HG03139 (cell line): ENCODE results near the gene PRDM11.

Experiments used
- ATAC-seq: cut with Tn5 transposase; IDR thresholded peaks from one replicate; pipeline ENCODE4 v1.9.1; 2021; ENCODE audit not compliant: unreplicated experiment

The PRDM11 gene

DNA sequence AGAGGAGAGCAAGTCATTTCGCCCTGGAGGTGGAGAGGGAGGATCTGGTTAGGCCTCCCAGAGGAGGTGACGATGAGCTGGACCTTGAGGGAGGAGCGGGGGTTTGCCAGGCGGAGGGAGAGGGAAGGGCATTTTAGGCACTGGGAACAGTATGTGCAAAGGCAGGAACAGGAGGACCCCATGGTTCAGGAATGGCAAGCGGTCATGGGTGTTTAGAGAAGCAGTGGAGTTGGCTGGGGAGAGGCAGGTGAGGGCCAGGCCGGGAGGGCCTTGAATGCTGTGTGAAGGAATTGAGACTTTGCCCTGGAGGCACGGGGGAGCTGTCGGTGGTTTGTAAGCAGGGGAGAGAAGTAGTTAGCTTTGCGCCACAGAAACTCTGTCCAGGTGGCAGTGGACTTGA lies 10.3 kb downstream of the PRDM11 start:
- ATAC-seq: no peak

- no peak for ATAC-seq
Measured at GRCh38 chr11:45157247-45158209, 11.1 kb downstream of the PRDM11 start.

- no peak for ATAC-seq
Measured at GRCh38 chr11:45158210-45158731, 11.8 kb downstream of the PRDM11 start.

DNA sequence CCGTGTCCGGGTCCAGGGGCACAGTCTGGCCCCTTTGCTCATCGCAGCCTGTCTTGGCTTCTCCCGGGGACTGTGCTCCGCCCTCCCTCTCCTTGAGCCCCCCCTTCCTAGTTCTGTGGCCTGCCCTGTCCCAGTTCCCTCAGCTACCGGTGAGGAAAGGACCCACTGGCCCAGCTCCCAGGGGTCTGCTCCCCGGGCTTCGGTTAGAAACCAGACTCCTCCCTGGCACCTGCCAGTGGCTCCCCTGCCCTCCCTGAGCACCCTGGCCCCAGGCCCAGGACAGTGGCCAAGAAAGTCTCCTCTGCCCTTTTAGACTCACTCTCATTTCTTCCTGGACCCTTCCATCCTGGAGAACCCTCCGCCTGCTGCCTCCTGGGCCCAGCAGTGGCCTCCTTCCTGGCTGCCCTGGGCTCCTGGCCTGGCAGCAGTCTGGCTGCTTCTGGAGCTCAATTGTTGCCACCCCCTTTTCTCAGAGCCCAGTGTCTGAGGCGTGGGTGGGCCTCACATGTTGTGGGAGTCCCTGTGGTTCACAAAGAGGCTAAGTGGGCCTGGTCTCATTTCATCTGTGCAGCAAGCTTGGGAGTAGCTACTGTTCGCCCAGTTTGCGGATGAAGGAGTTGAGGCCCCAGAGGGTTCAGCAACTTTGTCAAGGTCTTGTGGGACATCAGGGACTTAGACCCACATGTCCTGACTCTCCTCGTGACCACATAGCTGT lies 12.6 kb downstream of the PRDM11 start:
- ATAC-seq: no peak

DNA sequence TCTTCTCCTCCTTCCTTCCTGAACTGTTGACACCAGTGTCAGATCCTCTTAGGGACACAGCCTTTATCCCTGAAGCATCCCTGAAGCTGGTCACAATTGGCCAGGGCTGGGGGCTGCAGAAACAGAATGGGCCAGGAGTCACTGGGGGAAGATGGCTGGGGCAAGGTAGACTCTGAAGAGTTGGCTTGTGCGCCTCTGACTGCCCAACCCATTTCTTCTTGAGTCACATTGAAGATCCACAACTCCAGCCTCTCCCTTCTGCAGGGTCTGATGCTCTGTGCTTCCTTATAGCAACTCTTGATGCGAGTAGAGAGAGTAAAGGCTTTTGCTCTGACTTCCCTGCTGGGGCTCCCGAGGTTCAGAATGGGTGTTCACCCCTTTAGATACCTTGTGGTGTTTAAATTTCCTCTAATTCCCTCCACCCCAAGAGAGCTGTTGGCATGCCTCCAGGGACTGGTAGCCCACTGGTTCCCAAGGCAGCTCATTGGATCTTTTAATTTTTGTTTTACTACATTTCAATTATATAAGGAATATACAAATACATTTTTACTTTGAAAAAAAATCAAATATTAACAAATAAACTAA lies 13.4 kb downstream of the PRDM11 start:
- ATAC-seq: no peak

DNA sequence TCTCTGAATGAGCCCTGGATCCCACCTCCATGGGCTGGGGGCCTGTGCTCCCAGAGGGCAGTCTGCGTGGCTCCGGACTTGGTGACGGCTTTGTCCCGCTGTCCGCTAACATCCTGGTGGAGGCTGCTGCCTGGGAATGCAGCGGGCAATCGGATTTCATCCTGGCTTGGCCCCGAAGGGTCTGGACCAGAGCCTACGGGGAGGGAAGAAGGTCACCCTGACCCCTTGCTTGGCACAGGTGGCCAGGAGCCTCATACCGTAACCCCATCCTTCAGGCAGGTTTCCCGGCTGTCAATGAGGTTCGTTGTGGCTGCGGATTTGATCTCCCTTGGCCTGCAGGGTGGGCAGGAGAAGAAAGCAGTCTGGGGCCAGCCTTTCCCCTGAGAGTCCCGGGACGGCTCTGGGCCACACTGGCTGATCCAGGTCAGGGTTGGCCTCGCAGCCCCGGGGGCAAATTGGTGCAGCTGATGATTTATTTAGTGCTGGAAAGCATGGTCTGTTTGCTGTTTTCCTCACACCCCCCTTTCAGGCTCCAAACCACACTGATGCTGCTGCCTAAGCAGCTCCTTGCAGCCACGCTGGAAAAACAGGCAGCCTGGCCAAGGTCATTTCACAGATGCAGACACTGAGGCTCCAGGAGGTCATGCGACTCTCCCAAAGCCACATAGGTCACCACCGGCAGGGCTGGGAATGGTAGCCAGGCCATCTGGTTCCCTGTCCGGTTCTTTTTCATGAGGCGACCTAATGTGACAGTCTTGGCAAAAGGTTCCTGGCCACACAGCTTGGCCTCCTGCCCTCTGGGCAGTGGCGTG lies 15.0 kb downstream of the PRDM11 start:
- ATAC-seq: no peak

DNA sequence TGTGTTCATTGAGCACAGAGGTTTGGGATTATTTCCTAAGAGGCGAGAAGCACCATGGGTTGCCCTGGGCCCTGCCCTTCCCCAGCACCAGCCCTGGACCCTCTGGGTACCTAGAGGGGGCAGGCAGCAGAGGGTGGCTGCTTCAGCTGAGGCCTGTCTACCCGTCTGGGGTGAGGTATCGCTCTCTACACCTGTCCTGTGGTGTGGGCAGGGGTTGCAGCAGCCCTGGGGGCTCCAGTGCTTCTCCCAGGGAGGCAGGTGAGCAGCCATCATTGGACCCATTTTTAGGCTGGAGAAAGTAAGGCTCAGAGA lies 15.6 kb downstream of the PRDM11 start:
- no peak for ATAC-seq

- ATAC-seq: no peak
Measured at GRCh38 chr11:45162916-45163879, 16.8 kb downstream of the PRDM11 start.

- no peak for ATAC-seq
Measured at GRCh38 chr11:45163956-45164575, 17.6 kb downstream of the PRDM11 start.

GRCh38 chr11:45165386-45165785 lies 18.9 kb downstream of the PRDM11 start:
- ATAC-seq: no peak

- no peak for ATAC-seq
Measured at GRCh38 chr11:45165806-45166603, 19.6 kb downstream of the PRDM11 start.

- ATAC-seq: no peak
Measured at GRCh38 chr11:45166604-45166897, 20.1 kb downstream of the PRDM11 start.

- no peak for ATAC-seq
Measured at GRCh38 chr11:45167283-45167682, 20.8 kb downstream of the PRDM11 start.

DNA sequence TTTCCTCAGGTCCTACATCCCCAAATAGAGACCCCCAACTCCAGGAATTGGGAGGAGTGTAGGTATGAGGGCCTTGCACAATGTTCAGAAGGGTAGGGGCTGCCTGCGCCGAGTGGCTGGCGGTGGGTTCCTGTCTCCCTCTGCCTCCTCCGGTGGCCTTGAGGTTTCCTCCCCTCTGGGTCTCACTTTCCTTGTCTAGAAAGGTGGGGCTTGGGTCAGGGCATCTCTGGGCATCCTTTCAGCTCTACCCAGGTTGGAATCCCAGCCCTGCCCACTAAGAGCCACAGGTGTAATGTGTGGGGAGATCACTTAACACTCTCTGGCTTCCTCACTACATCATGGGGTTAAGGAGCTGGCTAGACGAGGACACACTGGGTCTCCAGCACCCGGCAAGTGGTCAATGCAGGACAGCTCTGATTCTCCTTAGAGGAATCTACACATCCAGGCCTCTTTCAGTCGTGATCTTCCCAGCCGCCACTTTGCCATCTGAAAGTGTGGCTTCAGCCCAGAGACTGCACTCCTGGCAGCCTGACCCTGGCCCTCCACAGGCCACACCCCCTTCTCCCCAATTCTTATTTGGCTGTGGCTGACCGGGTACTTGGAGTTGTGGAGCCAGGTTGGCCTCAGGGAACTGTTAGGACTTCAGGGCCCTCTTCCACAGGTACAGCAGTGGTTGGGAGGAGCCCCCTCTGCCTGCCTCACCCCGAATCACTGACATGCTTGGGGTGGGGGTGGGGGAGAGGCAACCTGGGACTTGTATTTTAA lies 22.1 kb downstream of the PRDM11 start:
- ATAC-seq: no peak

DNA sequence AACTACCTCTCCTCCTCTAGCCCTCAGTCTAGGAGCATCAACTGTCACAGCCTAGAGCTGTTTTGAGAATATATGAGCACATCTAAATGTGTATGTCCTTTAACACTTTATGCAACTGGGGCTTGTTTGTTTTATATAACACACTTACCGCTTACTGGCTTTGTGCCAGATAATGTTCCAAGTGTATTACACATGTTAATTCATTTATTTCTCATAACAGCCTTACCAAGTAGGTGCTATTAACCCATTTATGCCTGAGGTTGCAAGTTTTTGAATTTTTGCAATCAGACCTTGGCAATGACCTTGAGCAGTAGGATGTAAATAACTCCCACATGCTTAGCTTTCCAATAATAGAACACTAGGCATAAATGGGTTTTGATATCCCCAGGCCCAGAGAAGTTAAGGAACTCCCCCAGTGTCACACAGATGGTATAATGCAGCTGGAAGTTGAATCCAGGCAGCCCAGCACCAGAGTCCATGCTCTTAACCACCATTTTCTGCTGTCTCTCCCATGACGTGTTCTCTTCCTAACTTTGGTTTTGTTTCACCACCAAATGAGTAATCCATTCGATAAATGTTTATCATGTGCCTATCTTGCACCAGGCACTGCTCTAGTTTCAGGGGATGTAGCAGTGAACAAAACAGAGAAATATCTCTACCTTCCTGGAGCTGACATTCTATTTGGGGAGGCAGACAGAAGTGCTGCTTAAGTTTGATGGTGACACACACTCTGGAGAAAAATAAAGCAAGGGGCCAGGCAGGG lies 23.1 kb downstream of the PRDM11 start:
- ATAC-seq: no peak

GRCh38 chr11:45170484-45170883 lies 24.0 kb downstream of the PRDM11 start:
- ATAC-seq: no peak

GRCh38 chr11:45171550-45171949 lies 25.1 kb downstream of the PRDM11 start:
- no peak for ATAC-seq
